Measurements from ENCODE around the gene ELP5. TPM values are rescaled to one million over a fixed set of nuclear protein-coding genes. Genes with fewer than 3 reads are reported as not detected.
A peak's percentile ranks its signal among the peaks of the same experiment; 100 is the strongest.

Gene ELP5
- total and polyA plus RNA-seq, 2 experiments from 2014 or later, result 38.3 to 41.4 TPM

DNA sequence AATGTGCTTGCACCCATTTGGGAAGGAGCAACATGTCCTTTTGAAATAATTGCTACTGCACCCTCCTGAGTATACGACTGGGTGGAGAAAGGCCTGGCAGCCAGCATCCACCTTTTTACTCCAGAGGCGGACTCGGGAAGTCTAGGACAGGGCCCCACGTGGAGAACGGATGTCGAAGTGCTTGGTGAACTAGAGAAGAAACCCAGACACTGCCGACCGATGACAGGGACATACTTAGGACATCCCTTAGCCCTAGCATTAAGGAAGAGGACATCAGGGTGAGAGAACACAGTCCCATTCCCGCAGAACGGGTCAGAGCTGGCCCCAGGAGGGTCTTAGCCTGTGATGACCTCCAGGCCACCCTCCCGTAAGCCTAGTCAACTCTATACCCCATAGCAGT, 38.7 kb downstream of the ELP5 start (continued):
- TF ChIP-seq, protein P1, sequence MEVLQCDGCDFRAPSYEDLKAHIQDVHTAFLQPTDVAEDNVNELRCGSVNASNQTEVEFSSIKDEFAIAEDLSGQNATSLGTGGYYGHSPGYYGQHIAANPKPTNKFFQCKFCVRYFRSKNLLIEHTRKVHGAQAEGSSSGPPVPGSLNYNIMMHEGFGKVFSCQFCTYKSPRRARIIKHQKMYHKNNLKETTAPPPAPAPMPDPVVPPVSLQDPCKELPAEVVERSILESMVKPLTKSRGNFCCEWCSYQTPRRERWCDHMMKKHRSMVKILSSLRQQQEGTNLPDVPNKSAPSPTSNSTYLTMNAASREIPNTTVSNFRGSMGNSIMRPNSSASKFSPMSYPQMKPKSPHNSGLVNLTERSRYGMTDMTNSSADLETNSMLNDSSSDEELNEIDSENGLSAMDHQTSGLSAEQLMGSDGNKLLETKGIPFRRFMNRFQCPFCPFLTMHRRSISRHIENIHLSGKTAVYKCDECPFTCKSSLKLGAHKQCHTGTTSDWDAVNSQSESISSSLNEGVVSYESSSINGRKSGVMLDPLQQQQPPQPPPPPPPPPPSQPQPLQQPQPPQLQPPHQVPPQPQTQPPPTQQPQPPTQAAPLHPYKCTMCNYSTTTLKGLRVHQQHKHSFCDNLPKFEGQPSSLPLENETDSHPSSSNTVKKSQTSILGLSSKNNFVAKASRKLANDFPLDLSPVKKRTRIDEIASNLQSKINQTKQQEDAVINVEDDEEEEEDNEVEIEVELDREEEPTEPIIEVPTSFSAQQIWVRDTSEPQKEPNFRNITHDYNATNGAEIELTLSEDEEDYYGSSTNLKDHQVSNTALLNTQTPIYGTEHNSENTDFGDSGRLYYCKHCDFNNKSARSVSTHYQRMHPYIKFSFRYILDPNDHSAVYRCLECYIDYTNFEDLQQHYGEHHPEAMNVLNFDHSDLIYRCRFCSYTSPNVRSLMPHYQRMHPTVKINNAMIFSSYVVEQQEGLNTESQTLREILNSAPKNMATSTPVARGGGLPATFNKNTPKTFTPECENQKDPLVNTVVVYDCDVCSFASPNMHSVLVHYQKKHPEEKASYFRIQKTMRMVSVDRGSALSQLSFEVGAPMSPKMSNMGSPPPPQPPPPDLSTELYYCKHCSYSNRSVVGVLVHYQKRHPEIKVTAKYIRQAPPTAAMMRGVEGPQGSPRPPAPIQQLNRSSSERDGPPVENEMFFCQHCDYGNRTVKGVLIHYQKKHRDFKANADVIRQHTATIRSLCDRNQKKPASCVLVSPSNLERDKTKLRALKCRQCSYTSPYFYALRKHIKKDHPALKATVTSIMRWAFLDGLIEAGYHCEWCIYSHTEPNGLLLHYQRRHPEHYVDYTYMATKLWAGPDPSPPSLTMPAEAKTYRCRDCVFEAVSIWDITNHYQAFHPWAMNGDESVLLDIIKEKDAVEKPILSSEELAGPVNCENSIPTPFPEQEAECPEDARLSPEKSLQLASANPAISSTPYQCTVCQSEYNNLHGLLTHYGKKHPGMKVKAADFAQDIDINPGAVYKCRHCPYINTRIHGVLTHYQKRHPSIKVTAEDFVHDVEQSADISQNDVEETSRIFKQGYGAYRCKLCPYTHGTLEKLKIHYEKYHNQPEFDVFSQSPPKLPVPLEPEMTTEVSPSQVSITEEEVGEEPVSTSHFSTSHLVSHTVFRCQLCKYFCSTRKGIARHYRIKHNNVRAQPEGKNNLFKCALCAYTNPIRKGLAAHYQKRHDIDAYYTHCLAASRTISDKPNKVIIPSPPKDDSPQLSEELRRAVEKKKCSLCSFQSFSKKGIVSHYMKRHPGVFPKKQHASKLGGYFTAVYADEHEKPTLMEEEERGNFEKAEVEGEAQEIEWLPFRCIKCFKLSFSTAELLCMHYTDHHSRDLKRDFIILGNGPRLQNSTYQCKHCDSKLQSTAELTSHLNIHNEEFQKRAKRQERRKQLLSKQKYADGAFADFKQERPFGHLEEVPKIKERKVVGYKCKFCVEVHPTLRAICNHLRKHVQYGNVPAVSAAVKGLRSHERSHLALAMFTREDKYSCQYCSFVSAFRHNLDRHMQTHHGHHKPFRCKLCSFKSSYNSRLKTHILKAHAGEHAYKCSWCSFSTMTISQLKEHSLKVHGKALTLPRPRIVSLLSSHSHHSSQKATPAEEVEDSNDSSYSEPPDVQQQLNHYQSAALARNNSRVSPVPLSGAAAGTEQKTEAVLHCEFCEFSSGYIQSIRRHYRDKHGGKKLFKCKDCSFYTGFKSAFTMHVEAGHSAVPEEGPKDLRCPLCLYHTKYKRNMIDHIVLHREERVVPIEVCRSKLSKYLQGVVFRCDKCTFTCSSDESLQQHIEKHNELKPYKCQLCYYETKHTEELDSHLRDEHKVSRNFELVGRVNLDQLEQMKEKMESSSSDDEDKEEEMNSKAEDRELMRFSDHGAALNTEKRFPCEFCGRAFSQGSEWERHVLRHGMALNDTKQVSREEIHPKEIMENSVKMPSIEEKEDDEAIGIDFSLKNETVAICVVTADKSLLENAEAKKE (CRISPR knock-in tag; IDR thresholded peaks at IDR 0.05), result no peak

DNA sequence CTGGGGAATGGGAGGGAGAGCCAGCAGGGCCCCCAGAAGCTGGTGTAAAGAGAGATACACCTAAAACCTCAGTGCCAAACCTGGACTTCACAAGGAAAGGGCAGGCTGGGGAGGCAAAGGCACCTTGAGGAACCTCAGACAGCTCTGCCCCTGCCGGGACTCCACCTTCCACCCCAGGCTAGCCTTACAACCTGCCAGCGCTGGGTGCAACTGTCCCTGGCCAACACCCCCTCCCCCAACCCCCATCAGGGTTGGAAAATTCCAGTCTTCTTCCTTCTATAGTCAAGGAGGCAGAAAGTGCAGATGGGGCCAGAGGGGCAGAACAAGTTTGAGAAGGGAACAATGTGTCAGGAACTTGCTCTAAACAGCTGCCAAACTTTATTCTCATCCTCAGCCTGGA, 40.2 kb downstream of the ELP5 start:
- peaks cover 23% of the 10 kb centered on the region for H3F3A ChIP-seq (replicated peaks; ENCODE audit: low read depth)
- peaks cover 18% of the 10 kb centered on the region for H3K27me3 ChIP-seq (ENCODE audit: insufficient read depth)
- peaks cover 37% of the 10 kb centered on the region for H3K4me1 Mint-ChIP-seq
- no peaks in the 10 kb centered on the region for H3K9me2 ChIP-seq (ENCODE audit: insufficient read depth)
- no peak overlapping the region for H3K4me3 Mint-ChIP-seq
- H4K20me1 ChIP-seq (replicated peaks; ENCODE audit: insufficient read depth), result peaks cover 4% of the 10 kb centered on the region; the same call in 1 of the 2 replicates
- H3K36me3 Mint-ChIP-seq (ENCODE audit: low read depth), result peaks cover 11% of the 10 kb centered on the region; the same call in 2 of the 3 replicates
- ATAC-seq (no peak), DNase-seq (ENCODE audit: low spot score) (no peak)
- 0 out of 2 replicates have a peak overlapping the region, but pooled peaks have one; percentile 17 for H3K4me2 ChIP-seq
- no peaks in the 10 kb centered on the region for H3K36me3 ChIP-seq (ENCODE audit: insufficient read depth)
- H3K79me2 ChIP-seq (replicated peaks; ENCODE audit: insufficient read depth), result no peaks in the 10 kb centered on the region
- H3K27ac Mint-ChIP-seq, result no peak overlapping the region
- peaks cover 21% of the 10 kb centered on the region for H3K4me1 ChIP-seq (ENCODE audit: insufficient read depth)
- peaks cover 32% of the 10 kb centered on the region for H3K27me3 Mint-ChIP-seq (ENCODE audit: insufficient read depth, low read depth, poor library complexity)
- no peak overlapping the region for H3K4me3 ChIP-seq
- peaks cover 9% of the 10 kb centered on the region; the same call in 1 of the 3 replicates for H3K9me3 Mint-ChIP-seq
- no peak overlapping the region for H3K27ac ChIP-seq (ENCODE audit: low read depth)
- no peak overlapping the region for H2AFZ ChIP-seq
- TF ChIP-seq STAT1 (IDR thresholded peaks at IDR 0.05; ENCODE audit: unreplicated experiment) (no peak), ZNF331 (CRISPR knock-in tag; IDR thresholded peaks at IDR 0.05; ENCODE audit: low read depth) (no peak), EZH2 (IDR thresholded peaks at IDR 0.05; ENCODE audit: low read depth, unreplicated experiment) (no peak), EZH2phosphoT487 (IDR thresholded peaks at IDR 0.05; ENCODE audit: unreplicated experiment) (no peak), POLR2AphosphoS5 (IDR thresholded peaks at IDR 0.05; ENCODE audit: low read depth) (no peak; the same call in 1 of the 2 replicates), NANOG (IDR thresholded peaks at IDR 0.05; ENCODE audit: borderline replicate concordance) (no peak)
- TF ChIP-seq, protein P1 (CRISPR knock-in tag; IDR thresholded peaks at IDR 0.05), result no peak
- TF ChIP-seq, protein P2, sequence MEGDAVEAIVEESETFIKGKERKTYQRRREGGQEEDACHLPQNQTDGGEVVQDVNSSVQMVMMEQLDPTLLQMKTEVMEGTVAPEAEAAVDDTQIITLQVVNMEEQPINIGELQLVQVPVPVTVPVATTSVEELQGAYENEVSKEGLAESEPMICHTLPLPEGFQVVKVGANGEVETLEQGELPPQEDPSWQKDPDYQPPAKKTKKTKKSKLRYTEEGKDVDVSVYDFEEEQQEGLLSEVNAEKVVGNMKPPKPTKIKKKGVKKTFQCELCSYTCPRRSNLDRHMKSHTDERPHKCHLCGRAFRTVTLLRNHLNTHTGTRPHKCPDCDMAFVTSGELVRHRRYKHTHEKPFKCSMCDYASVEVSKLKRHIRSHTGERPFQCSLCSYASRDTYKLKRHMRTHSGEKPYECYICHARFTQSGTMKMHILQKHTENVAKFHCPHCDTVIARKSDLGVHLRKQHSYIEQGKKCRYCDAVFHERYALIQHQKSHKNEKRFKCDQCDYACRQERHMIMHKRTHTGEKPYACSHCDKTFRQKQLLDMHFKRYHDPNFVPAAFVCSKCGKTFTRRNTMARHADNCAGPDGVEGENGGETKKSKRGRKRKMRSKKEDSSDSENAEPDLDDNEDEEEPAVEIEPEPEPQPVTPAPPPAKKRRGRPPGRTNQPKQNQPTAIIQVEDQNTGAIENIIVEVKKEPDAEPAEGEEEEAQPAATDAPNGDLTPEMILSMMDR (conservative IDR thresholded peaks at IDR 0.05; ENCODE audit: low read depth in 2 of 2), result no peak

All from GM23338 (cell line).